ENCODE results near the gene DDX53.

The DDX53 gene

DNA sequence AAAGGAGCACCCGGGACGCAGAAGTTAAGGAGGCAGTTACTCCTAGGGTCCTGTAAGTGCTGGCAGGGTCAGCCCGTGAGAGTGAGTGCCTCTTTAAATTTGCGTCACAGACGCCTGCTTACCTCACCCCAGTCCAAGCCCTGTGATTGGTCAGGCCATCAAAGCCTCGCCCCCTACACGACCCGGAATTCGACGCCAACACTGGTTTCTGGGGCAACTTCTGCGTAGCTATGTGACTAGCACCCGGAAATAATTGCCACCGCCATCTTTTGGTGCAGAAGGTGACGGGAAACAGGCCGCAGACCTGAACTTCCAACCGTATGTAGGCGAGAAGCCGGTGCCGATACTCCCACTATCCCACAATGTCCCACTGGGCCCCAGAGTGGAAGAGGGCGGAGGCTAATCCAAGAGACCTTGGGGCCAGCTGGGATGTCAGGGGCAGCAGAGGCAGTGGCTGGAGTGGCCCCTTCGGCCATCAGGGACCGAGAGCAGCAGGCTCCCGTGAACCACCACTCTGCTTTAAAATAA lies at the start of gene DDX53:
Gene DDX53 (plus strand): TSS at position 265 of the 528 bp plus-strand sequence. CDS start 98 bp downstream, at position 363.
- no peak within 1 kb of the TSS for H3K4me3 ChIP-seq
- no peak within 1 kb of the TSS for H3K27ac ChIP-seq

DNA sequence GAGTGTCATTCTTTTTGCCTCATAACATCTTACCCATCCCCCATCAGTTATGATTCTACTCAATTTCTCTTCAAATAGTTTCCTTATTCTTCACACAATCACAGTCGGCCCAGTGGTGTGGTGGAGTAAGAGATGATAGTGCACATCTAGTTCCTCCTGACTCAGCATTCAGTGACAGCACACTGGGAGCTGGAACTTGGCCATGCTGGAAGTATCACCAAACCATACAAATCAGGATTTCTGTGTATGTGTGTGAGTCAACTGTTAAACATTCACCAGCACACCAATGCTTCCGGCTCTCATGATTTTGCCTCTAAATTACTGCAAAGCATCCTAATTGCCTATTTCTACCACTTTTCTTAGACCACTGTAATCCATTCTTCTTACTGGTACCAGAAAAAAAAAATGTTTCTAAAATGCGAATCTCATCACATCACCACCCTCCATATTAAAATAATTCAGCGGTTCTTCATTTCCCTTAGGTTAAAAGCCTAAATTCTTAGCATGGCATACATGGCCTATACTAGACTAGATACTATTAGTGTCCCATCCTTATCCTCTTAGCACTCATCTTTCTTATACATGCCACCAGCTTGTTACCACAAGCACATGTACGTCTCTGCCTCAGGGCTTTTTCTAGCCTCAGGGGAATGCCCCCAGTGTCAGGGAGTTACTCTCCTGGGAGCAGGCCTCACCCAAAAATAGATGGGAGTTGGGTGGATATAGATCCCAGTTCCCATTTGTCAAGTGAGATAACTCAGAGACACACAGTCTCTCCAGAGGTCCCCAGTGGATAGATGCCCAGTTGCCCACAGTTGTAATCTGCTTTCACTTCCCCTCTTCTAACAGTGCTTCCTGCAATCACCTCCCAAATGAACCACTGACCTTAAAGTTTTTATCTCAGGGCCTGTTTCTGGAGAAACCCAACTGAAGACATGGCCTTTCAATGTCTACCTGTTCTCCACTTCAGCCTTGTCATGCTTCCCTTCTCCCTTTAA lies 49.2 kb upstream of the DDX53 start:
- H3K4me3 ChIP-seq, result no peak overlapping the region

DNA sequence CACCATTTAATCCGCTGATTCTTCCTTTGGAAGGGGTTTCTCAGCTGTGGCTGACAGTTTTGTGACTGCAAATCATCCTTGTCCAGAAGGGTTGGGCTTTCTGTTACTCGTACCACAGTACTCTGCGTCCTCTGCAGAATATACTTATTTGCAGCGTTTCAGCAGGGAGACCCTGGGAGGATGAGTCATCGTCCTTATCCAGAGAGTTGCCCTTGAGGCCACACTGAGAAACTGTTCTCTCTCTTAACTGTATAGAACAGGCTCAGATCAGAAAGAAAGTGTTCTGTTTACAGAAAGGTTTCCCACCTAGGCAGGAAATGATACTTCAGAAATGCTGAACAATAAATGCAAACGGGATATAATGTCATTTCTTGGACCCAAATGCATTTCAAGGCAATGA lies 47.8 kb upstream of the DDX53 start:
- Histone ChIP-seq H3K27ac (no peak overlapping the region), H3K4me3 (no peak overlapping the region)

More for the DNA sequence above, 49.2 kb upstream of the DDX53 start:
- H3K27ac ChIP-seq, result no peak overlapping the region

DNA sequence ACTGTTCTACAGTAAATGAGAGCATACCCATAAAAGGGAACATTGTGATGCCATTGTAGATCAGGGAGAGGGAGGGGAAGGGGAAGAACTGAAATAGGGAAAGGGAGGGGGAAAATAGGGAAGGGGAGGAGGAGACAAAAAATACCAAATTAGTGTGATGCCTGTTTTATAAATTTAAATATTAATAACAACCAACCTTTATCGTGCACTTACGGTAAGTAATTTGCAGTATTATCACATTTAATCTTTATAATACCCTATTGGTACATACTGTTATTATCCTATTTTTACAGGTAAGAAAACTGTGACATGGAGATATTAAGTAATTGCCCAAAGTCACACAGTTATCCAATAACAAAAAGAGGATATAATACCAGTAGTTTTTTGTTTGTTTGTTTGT lies 41.5 kb upstream of the DDX53 start:
- Histone ChIP-seq H3K4me3 (no peak overlapping the region), H3K27ac (no peak overlapping the region)

DNA sequence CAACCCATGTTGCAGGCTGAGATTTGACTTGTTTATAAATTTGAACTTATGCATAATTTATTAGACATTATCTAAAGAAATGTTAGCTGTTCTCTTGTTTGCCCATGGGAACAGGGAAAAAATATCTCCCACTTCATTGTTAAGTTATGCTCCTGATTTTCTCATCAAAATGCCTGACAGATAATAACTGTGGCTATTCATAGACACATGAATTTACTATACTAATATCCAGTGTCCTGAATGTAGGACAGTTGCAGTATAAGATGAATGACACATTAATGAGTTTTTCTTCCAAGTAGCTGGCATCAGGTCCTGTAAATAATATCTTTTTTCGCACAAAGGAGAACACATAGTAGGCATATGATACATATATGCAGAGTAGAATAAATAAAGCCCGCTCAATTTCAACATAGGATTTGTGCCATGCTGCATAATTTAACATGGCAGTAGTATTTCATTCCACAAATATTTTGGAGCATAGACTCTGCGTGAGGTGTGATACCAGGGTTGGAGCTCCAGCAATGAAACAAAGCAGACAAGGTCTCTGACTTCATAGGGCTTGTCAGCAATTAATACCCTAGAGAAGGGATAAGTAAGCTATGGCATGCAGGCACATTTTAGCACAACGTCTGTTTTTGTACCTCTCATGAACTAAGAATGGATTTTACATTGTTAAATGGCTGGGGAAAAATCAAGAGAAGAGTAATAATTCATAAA lies 40.4 kb upstream of the DDX53 start:
- Histone ChIP-seq H3K27ac (no peak overlapping the region), H3K4me3 (no peak overlapping the region)

DNA sequence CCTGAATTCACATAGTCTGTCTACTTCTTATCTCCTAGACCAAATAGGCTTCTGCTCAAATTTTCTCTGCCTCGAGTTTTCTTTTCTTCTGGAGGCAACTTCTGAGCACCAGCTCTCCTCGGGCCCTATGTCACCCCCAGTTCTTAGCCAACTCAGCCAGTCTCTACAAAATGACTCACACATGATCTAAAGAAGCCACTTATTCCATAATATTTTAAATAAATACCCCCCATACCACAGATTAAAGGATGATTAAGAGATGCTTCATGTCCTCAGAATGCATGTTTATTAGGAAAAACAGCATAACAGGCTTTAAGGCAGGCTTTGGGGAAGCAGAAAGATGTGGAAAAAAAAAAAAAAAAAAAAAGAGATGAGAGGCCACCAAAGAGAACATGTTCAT lies 36.6 kb upstream of the DDX53 start:
- no peak overlapping the region for H3K4me3 ChIP-seq
- H3K27ac ChIP-seq, result no peak overlapping the region

DNA sequence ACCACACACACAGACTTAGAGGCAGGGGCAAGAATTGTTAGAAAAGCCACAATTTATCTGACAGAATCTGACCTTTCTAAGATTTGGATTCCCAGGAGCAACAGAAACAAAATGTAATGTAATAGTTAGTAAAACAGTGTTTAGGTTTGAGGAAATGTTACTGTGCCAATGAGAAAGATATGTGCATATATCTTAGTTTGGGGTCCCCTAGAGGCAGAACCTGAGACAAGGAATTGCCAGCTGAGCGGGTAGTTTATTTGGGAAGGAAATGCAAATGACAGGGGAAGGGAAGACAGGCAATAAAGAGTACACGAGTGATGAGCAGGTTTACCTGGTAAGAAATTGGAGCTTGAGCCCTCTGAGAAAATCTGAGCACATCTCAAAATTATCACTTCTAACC lies 31.3 kb upstream of the DDX53 start:
- no peak overlapping the region for H3K4me3 ChIP-seq
- no peak overlapping the region for H3K27ac ChIP-seq

DNA sequence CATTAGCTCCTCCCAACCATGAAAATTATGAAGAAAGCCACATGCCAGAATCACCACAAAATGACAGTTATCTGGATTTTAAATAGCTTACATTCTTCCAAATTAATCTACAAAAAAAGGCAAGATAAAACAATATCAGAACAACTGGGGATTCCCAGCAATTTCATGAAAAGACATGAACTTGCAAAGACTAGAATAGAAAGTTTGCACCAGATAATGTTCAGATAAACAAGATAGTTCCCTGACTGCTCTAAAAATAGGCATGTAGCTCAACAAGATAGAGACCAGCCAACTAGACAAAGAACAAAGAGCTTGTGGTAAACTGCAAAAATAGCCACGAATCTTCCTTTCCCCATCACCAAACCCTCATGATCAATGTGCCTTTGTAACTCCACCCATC lies 30.3 kb upstream of the DDX53 start:
- no peak overlapping the region for H3K27ac ChIP-seq
- H3K4me3 ChIP-seq, result no peak overlapping the region

DNA sequence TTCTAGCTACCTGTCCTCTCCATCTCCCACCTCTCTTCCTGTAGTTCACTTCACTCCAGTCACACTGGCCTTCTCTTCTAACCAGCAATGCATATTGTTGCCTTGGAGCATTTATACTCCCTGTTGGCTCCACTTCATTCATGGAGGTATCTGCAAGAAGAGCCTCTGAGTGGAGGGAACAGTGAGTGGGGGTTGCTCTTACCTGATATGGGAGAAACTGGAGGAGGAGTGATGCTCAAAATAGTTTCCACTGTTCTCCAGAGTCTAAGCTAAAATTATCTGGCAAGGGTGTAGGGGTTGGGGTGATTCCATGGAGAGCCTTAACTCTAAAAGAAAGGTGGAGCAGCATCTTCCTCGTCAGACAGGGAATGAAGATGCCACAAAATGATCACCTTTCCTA lies 28.9 kb upstream of the DDX53 start:
- H3K4me3 ChIP-seq, result no peak overlapping the region
- H3K27ac ChIP-seq, result no peak overlapping the region

DNA sequence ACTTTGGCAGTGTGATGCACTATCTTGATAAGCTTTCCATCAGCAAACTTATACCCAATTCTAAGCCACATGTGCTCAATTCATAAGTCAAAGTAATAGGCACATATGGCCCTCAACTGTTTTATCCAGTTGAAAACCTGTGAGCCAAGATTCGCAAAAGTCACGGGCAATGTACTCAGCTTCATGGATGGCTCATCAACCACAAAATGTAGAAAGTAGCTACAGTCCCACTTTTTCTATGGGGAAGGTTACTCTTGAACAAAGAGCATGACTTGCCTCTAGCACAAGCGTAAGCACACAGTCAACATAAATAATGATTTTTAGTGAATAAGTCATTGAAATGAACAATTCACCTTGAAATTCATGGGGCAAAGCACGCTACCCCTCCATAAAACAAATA lies 25.1 kb upstream of the DDX53 start:
- H3K4me3 ChIP-seq, result no peak overlapping the region
- no peak overlapping the region for H3K27ac ChIP-seq

DNA sequence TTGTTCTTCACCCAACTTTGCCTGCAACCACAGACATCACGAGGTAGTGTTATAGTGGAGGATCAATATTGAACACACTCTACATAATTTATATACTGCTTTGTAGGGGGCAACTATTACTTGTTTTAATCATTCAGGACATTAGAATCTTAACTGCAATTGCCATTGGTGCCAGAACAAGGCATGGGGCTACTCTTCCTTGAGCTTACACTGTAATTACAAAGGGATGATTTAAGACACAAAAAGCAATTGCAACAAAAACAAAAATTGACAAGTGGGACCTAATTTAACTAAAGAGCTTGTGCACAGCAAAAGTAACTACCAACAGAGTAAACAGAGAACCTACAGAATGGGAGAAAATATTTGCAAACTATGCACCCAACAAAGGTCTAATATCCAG lies 24.0 kb upstream of the DDX53 start:
- no peak overlapping the region for H3K27ac ChIP-seq
- no peak overlapping the region for H3K4me3 ChIP-seq

DNA sequence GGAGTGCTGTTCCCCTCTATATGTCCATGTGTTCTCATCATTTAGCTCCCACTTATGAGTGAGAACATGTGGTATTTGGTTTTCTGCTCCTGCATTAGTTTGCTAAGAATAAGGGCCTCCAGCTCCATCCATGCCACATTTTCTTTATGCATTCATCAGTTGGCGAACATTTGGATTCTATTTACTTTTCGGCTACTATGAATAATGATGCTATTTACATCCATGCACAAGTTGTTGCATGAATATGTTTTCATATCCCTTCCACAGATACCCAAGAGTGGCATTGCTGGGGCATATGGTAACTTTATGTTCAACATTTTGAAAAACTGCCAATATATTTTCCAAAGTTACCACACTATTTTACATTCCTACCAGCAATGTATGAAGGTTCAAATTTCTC lies 13.8 kb upstream of the DDX53 start:
- Histone ChIP-seq H3K27ac (no peak overlapping the region), H3K4me3 (no peak overlapping the region)

DNA sequence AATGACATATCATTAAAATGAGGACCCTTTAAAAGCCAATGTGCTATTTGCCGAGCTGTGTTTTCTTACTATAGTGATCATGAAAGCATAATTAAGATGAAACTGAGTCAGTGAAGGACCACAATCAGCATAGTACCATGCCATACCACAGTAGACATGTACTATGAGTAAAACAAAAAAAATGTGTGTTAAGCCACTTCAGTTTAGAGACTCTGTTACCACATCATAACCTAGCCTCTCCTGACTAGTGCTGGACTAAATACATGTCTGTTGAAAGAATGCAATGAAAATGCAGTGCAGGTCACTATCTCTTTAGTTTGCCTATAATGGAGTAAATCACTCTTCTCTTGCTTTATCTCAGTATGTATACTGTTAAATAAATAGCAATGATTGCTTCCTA lies 12.3 kb upstream of the DDX53 start:
- H3K27ac ChIP-seq, result no peak overlapping the region
- H3K4me3 ChIP-seq, result no peak overlapping the region

DNA sequence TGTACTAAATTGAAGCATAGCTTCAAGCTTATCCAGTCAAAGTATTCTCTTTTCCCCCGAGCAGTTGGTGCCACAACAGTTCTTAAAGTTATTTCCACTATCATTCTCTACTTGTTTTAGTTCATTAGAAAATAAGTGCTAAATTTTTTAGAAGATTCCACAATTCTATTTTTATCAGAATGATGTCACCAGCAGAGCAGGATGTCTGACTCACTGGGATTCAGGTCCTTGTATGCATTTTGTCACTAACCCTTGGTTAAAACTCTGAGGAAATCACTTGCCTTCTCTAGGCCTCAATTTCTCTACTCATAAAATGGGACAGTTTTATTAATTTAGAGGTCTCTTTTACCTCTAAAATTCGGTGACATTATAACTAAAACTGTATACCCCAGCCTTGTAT lies 3.4 kb downstream of the DDX53 start:
- no peak overlapping the region for H3K4me3 ChIP-seq
- no peak overlapping the region for H3K27ac ChIP-seq

DNA sequence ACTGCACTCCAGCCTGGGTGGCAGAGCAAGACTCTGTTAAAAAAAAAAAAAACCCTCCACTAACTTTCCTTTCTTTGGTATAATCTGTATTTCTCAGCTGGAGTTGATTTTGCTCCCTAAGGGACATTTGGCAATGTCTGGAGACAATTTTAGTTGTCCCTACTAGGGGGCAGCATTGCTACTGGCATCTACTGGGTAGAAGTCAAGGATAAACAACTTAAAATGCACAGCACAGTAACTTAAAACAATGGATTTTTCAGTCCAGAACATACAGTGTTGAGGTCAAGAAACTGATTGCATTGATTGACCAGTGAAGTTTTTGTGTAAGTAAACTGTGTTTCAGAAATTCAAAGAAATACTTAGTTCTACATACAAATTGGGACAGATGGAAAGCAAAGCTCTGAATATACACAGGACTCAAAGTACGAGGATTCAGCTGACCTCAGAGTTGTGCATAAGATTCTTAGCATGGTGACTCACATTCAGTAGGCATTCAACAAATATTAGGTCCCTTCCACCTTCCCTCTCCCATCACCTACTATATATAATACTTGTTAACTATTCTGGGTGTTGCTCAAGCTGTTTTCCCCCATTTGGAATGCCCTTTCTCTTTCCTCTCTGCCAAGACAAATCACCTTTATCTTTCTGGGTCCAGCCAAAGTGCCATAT lies 8.8 kb downstream of the DDX53 start:
- H3K27ac ChIP-seq, result no peak overlapping the region
- no peak overlapping the region for H3K4me3 ChIP-seq

DNA sequence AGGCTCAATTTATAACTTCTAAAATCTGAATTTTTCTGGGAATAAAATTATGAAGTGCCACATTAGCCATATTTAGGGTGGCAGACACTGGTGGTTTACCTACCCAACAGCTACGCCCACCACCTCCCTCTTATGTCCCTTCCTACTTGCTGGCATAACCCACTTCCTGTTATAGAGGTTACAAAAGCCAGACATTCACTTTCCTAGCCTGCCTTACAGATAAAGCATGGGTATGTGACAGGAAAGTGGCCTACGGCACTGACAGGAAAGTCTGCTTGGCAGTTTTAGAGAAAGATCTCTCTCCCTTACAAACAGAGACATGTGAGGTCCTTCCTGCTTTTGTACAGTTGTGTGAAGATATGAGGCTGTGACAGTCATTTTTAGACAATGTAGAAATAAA lies 12.4 kb downstream of the DDX53 start:
- Histone ChIP-seq H3K4me3 (no peak overlapping the region), H3K27ac (no peak overlapping the region)

DNA sequence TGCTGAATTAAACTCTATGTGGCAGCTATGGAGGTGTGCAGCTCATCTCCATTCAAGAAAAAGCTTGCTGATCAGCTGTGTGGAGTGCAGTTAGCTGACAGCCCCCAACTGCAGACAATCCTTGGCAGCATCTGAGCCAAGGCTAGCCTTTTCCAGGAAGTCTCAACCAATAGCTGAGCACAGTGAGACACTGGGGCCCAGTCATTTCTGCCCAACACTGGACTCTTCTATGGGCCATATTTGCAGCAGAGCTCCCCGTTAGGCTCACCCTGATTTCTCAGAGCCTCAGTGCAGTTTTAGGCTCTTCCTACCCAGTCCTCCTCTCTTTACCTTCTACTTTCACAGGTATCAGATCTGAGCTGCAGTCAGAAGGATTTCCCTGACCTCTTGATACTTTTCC lies 12.9 kb downstream of the DDX53 start:
- Histone ChIP-seq H3K27ac (no peak overlapping the region), H3K4me3 (no peak overlapping the region)

DNA sequence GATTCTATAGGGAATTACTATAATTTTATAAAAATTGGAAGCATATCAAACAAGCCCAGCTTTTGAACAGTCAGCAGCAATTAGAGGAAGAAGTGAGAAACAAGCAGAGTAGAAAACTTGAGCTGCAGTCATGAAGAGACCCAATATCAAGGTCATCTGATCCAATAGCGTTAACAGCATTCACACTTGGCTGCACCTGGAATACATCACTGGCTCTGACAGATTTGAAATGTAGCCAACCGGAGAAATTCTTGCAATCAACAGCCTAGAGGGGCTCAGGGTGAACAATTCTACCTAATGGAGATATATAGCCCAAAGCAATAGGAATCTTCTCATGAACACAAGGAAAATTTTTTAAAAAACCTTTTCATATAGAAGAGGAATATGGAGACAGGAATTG lies 13.6 kb downstream of the DDX53 start:
- Histone ChIP-seq H3K4me3 (no peak overlapping the region), H3K27ac (no peak overlapping the region)

DNA sequence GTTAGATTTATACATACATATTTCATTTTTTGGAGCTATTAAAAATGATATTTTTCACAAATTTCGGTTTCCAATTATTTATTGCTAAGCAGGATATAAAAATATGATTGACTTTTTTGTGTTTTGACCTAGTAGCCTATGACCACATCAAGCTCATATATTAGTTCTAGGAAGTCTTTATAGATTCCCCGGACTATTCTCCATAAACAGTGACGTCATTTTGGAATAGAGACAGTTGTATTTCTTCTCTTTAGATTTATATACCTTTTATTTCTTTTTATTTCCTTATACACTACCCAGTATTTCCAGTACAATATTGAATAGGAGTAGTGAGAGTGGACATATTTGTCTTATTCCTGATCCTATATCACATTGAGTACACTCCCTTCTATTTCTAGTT lies 31.8 kb downstream of the DDX53 start:
- Histone ChIP-seq H3K4me3 (no peak overlapping the region), H3K27ac (no peak overlapping the region)

DNA sequence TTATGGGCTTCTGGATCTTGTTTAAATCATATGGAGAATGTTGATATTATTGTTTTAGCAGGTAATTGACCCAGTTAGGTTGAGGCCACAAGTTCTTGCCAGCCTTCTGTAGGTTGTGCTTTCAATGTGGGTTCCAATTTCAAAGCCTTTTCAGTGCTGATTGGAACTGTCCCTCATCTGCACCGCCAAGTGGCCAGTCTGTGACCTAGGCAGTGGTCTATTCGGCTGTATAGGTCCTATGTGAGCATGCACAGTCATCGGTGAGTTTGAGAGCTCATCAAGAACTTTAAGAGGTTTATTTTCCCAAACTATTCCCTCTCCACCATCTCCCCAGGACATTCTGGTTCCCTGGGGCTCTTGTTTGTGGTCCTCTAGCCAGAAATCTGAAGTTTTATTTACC lies 35.7 kb downstream of the DDX53 start:
- Histone ChIP-seq H3K27ac (no peak overlapping the region), H3K4me3 (no peak overlapping the region)
